Activated T-cell treated with anti-CD3 and anti-CD28 coated beads, Interleukin-2, amount 50 U/mL, for 24 hours (primary cell): ENCODE results near the gene TRPC4AP.
"Not testable (repeated sequence)": the region's sequence is repeated elsewhere in the genome, so short reads cannot be mapped to it uniquely, and the experiment has no call there.

Experiments used
- DNase-seq: peaks from one replicate; pipeline ENCODE4 v3.0.0-alpha.2; 2020
- H3K27ac Mint-ChIP-seq: 2 replicates; pipeline ENCODE4 v1.8.0; 2020; ENCODE audit warnings: mild to moderate bottlenecking, mixed read lengths
- H3K27me3 Mint-ChIP-seq: 2 replicates; pipeline ENCODE4 v1.8.0; 2020; ENCODE audit warnings: mixed read lengths
- H3K36me3 Mint-ChIP-seq: 2 replicates; pipeline ENCODE4 v1.8.0; 2020; ENCODE audit warnings: low read depth, mixed read lengths
- H3K4me1 Mint-ChIP-seq: 2 replicates; pipeline ENCODE4 v1.8.0; 2020; ENCODE audit warnings: low read depth, mixed read lengths
- H3K4me3 Mint-ChIP-seq: 2 replicates; pipeline ENCODE4 v1.8.0; 2020; ENCODE audit warnings: mild to moderate bottlenecking, moderate library complexity, mixed read lengths
- H3K9me3 Mint-ChIP-seq: 2 replicates; pipeline ENCODE4 v1.8.0; 2020; ENCODE audit warnings: mixed read lengths

Gene TRPC4AP

DNA sequence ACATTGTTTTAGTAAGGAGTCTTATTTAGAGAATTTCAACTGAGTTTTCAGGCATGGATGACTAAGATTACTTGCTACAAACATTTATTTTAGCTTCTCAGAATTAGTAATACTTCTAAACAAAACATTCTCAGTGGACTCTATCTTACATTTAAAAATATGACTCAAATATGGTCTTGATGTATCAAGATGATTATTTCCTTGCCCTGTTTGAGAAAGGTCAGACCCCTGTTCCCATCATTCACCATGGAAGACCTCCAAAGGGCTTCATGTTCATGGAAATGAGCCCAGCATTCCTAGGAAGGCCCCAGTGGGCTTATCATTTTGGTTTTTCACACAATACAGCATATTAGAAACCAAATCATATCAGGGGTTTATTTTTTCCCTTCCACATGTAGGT, 24.6 kb upstream of the TRPC4AP start:
- Mint-ChIP-seq H3K9me3 (no peaks in the 10 kb centered on the region), H3K4me3 (no peak overlapping the region), H3K4me1 (peaks cover 13% of the 10 kb centered on the region), H3K27ac (peak overlapping the region; percentile 78), H3K27me3 (no peaks in the 10 kb centered on the region), H3K36me3 (peaks cover 86% of the 10 kb centered on the region)
- no peak for DNase-seq

DNA sequence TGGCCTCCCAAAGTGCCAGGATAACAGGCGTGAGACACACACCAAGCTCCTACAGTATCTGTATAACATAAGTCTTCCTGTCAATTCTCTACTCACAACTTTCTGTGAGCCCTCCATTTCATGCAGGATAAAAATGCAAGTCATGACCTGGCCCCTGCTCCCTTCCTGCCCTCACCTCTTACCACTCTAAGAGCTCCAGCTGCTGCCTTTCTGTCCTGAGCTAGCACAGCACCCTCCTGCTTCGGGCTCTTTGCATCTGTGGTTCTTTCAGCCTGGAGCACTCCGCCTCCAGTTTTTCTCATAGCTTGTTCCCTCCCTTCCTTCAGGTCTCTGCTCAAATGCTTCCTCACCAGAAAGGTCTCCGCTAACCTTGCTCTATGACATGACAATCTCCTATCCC, 23.7 kb upstream of the TRPC4AP start:
- Mint-ChIP-seq H3K27ac (peak overlapping the region; percentile 78), H3K27me3 (no peaks in the 10 kb centered on the region), H3K4me1 (peaks cover 14% of the 10 kb centered on the region), H3K4me3 (no peak overlapping the region), H3K36me3 (peaks cover 83% of the 10 kb centered on the region), H3K9me3 (no peaks in the 10 kb centered on the region)
- no peak for DNase-seq

GRCh38 chr20:35115606-35116005, 23.0 kb upstream of the TRPC4AP start:
- Mint-ChIP-seq H3K9me3 (no peaks in the 10 kb centered on the region), H3K36me3 (peaks cover 80% of the 10 kb centered on the region)

DNA sequence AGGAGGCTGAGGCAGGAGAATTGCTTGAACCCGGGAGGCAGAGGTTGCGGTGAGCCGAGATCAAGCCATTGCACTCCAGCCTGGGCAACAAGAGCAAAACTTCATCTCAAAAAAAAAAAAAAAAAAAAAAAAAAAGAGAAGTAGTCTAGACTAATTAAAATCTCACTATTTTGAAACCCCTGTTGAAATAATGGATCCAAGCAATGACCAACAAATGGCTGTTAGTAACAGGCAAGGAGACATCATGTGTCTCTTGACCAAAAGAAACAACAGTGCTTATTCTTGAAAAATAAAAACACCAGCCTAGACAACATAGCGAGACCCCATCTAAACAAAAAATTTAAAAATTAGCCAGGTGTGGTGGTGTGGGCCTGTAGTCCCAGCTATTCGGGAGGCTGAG, 19.7 kb upstream of the TRPC4AP start:
- H3K4me3 Mint-ChIP-seq, DNase-seq, H3K27me3 Mint-ChIP-seq, H3K27ac Mint-ChIP-seq, H3K9me3 Mint-ChIP-seq, H3K4me1 Mint-ChIP-seq: not testable (repeated sequence)
- peaks cover 58% of the 10 kb centered on the region for H3K36me3 Mint-ChIP-seq

More at GRCh38 chr20:35115606-35116005, 23.0 kb upstream of the TRPC4AP start:
- no peak overlapping the region for H3K4me3 Mint-ChIP-seq
- DNase-seq: no peak
- peak overlapping the region; percentile 78 for H3K27ac Mint-ChIP-seq
- peaks cover 14% of the 10 kb centered on the region for H3K4me1 Mint-ChIP-seq
- no peaks in the 10 kb centered on the region for H3K27me3 Mint-ChIP-seq

DNA sequence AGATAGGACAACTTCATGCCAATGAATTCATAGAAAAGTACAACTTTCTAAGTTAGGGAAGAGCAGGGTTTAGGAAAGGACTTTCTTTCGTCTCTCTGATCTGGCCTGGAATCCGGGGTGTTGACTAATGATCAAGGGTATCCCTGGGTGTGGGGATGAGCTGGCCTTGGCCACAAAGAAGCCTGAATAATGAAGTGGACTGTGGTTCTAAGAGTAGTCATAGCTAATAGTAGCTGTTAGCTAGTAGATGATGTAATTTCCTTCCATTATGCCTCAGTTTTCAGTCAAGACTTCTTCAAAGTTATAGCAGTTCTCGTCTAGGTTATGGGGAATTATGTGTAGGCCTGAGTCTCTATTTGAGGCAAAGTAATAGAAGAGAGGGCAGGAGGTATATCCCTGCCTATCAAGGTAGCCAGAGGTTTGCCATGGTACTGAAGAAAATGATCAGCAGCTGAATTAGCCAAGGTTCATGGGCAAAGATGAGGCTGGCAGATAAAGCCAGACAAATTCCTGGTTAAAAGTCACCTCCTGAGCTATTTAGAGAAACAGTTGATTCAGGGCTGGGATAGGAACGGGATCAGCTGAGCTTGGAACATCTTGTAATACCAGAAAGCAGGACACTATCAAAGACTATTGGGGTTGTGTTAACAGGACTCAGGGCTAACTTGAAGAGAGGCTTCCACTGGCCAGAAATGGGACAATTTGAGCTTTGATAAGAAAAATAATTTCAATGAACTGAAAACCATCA, 18.7 kb upstream of the TRPC4AP start:
- no peak for DNase-seq
- Mint-ChIP-seq H3K9me3 (no peaks in the 10 kb centered on the region), H3K4me1 (peaks cover 3% of the 10 kb centered on the region), H3K4me3 (no peak overlapping the region), H3K36me3 (peaks cover 49% of the 10 kb centered on the region), H3K27me3 (no peaks in the 10 kb centered on the region), H3K27ac (peak overlapping the region; percentile 34)

- no peak overlapping the region for H3K4me3 Mint-ChIP-seq
- H3K4me1 Mint-ChIP-seq: peaks cover 3% of the 10 kb centered on the region
- DNase-seq: no peak
- peaks cover 29% of the 10 kb centered on the region for H3K36me3 Mint-ChIP-seq
- no peaks in the 10 kb centered on the region for H3K27me3 Mint-ChIP-seq
- H3K9me3 Mint-ChIP-seq: no peaks in the 10 kb centered on the region
- H3K27ac Mint-ChIP-seq: no peak overlapping the region
Measured at GRCh38 chr20:35108921-35109320, 16.3 kb upstream of the TRPC4AP start.

DNA sequence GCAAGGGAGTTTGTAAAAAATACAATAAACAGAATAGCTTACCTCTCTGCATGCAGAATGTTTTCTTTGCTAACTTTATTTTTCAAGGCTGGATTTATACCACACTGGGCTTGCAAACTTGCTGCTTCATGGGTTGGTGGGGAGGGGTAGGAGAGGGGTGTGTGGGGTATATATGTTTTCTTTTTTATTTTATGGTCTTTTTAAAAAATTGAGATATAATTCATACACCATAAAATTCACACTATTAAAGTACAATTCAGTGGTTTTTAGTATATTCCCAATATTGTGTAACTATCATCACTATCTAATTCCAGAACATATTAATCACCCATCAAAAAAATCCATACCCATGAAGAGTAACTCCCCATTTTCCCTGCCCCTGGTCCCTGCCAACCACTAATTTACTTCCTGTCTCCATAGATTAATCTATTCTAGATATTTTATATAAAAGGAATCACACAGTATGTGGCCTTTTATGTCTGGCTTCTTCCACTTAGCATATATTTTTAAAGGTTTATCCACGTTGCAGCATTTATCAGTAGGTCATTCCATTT, 14.3 kb upstream of the TRPC4AP start:
- no peaks in the 10 kb centered on the region for H3K9me3 Mint-ChIP-seq
- H3K27ac Mint-ChIP-seq: no peak overlapping the region
- H3K4me3 Mint-ChIP-seq: no peak overlapping the region

DNA sequence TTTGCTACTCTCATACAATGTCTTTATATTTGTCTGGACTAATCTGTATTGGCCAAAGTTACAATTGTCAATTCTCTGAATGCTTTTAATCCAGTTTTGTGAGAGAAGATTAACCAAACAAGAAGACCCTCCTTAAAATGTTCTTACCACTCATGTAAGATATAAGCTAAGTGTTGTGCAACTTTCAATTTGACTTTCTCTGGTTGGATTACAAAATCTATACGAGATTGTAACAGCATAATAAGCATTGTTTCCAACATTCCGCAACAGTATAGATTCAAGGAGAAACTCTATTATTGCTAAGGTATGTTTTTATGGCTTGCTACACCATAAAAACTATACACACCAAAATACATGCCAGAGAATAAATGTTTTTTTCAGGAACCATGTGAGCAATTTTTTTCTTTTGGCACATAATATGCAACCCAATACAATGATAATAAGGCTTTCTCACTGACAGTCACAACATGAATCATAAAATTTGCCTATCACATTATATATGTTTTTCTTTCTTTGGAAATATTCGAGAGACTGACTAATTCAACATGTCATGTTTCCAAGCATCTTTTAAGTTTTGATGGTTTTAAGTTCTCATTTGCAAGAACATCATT, 12.2 kb upstream of the TRPC4AP start:
- no peaks in the 10 kb centered on the region for H3K4me1 Mint-ChIP-seq
- H3K27ac Mint-ChIP-seq: no peak overlapping the region
- peaks cover 3% of the 10 kb centered on the region for H3K36me3 Mint-ChIP-seq
- H3K4me3 Mint-ChIP-seq: no peak overlapping the region
- no peaks in the 10 kb centered on the region for H3K9me3 Mint-ChIP-seq
- H3K27me3 Mint-ChIP-seq: no peaks in the 10 kb centered on the region
- DNase-seq: no peak

More for the DNA sequence above, 14.3 kb upstream of the TRPC4AP start:
- DNase-seq: no peak
- Mint-ChIP-seq H3K27me3 (no peaks in the 10 kb centered on the region), H3K4me1 (peaks cover 3% of the 10 kb centered on the region), H3K36me3 (peaks cover 16% of the 10 kb centered on the region)

GRCh38 chr20:35101620-35102019, 9.0 kb upstream of the TRPC4AP start:
- DNase-seq: no peak
- no peaks in the 10 kb centered on the region for H3K27me3 Mint-ChIP-seq
- no peaks in the 10 kb centered on the region for H3K36me3 Mint-ChIP-seq
- no peaks in the 10 kb centered on the region for H3K4me1 Mint-ChIP-seq
- no peaks in the 10 kb centered on the region for H3K9me3 Mint-ChIP-seq
- no peak overlapping the region for H3K27ac Mint-ChIP-seq
- no peak overlapping the region for H3K4me3 Mint-ChIP-seq

DNA sequence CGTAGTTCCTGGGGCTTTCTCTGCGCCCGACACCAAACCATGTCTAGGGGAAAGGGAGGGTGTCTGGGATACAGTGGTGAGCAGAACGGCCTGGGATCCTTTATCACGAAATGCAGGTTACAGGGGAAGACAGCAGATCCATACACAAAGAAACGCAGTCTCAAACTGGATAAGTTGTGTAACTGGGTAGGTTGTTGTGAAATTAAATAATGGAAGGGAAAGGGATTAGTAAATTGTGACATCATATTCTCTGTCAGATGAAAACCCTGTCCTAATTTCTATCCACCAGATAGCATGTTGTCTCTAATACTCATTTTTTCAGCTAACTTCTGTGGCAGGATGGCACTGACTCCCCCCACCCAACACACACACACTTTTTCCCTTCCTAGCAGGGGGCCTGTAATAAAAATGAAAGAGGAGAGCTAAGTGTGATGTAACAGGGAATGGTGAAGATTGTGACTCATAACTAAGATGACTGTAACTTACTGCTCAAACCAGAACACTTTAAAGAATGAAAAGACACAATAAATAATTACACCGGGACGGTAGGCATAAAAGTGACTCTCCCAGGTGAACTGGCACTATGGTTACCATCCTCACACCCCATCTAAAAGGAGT, 769 bp upstream of the TRPC4AP start:
- H3K4me3 Mint-ChIP-seq: peak overlapping the region; percentile 84
- peak overlapping the region; percentile 100 for H3K27ac Mint-ChIP-seq
- H3K4me1 Mint-ChIP-seq: peaks cover 51% of the 10 kb centered on the region
- H3K36me3 Mint-ChIP-seq: peaks cover 21% of the 10 kb centered on the region
- H3K27me3 Mint-ChIP-seq: no peaks in the 10 kb centered on the region
- peak; percentile 54 for DNase-seq
- H3K9me3 Mint-ChIP-seq: no peaks in the 10 kb centered on the region

- Mint-ChIP-seq H3K36me3 (peaks cover 31% of the 10 kb centered on the region), H3K4me1 (peaks cover 63% of the 10 kb centered on the region), H3K4me3 (peak overlapping the region; percentile 84)
Measured at GRCh38 chr20:35091816-35092523, 637 bp downstream of the TRPC4AP start.

DNA sequence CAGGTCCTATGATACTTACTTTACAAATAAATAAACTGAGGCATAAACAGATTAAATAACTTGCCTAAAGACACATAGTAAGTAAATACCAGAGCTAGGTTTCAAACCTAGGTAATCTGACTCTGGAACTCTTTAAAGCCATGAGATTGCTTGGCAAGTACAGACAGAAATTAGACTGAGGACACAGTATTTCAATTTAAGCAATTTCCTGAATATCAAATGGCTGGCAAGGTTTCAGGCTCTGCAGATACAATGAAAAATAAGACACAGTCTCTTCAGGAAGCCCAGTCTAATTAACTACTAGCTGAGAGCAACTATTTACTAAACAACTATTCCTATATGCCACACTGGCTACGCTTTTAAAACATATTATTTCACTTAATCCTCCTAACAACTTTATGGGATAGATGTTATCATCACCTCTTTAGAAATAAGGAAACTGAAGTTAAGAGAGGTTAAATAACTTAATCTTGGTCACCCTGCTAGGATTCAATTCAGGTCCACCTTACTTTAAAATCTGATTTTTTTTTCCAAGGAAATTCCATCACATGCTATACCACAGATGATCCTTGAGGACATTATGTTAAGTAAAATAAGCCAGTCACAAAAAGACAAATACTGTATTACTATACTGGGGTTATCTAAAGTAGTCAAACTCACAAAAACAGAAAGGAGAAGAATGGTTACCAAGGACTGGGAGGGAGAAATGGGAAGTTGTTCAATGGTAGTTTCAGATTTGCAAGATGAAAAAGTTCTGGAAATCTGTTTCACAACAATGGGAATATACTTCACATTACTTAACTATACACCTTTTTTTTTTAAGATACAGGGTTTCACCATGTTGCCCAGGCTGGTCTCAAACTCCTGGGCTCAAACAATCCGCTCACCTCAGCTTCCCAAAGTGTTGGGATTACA, 4.1 kb downstream of the TRPC4AP start:
- no peaks in the 10 kb centered on the region for H3K9me3 Mint-ChIP-seq
- no peak for DNase-seq
- peak overlapping the region; percentile 42 for H3K27ac Mint-ChIP-seq
- H3K36me3 Mint-ChIP-seq: peaks cover 35% of the 10 kb centered on the region
- H3K4me1 Mint-ChIP-seq: peaks cover 64% of the 10 kb centered on the region
- H3K27me3 Mint-ChIP-seq: no peaks in the 10 kb centered on the region
- H3K4me3 Mint-ChIP-seq: no peak overlapping the region

More at GRCh38 chr20:35091816-35092523, 637 bp downstream of the TRPC4AP start:
- DNase-seq: no peak
- Mint-ChIP-seq H3K9me3 (no peaks in the 10 kb centered on the region), H3K27ac (peak overlapping the region; percentile 100), H3K27me3 (no peaks in the 10 kb centered on the region)

DNA sequence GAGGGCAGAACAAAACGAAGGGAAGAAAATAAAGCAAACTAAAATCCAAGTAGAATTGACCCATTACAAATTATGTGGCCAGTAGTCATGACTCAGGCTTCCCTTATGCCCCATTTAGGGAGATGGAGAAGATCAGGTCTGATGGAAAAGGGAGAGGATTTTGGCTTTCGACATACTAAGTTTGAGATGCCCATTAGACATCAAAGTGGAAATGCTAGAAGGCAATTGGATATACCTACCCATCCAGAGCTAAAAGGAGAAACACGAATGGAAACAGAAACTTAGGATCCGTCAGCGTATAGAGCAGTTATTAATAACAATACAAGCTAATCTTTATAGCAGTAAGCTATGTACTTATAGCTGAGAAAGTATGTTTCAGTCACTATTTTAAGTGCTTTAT, 4.8 kb downstream of the TRPC4AP start:
- no peak overlapping the region for H3K4me3 Mint-ChIP-seq
- no peaks in the 10 kb centered on the region for H3K27me3 Mint-ChIP-seq
- peak overlapping the region; percentile 42 for H3K27ac Mint-ChIP-seq
- DNase-seq: no peak
- H3K36me3 Mint-ChIP-seq: peaks cover 35% of the 10 kb centered on the region
- H3K4me1 Mint-ChIP-seq: peaks cover 58% of the 10 kb centered on the region
- no peaks in the 10 kb centered on the region for H3K9me3 Mint-ChIP-seq
